Neural cell (in vitro differentiated cells): ENCODE measurements around the gene KRTAP10-9.

Source experiments
- CTCF ChIP-seq: fragments of 450-650 bp; IDR thresholded peaks from 2 replicates; pipeline ENCODE4 v1.5.1; 2014; ENCODE audit warnings: antibody characterized with exemption, mild to moderate bottlenecking, moderate library complexity; ENCODE audit not compliant: poor library complexity, severe bottlenecking
- EP300 ChIP-seq: fragments of 450-650 bp; conservative IDR thresholded peaks from 2 replicates; pipeline ENCODE4 v1.6.1; 2014; ENCODE audit warnings: antibody characterized with exemption, mild to moderate bottlenecking, moderate library complexity; ENCODE audit not compliant: poor library complexity, severe bottlenecking
- EZH2 ChIP-seq: fragments of 200-600, 300-800 bp; shearing (Covaris generic), sonication (generic); IDR thresholded peaks from 2 replicates; pipeline ENCODE4 v1.6.1; 2014; ENCODE audit warnings: antibody characterized with exemption, low read length, borderline replicate concordance, mild to moderate bottlenecking; ENCODE audit not compliant: insufficient read depth, poor library complexity, severe bottlenecking
- MXI1 ChIP-seq: fragments of 450-650 bp; conservative IDR thresholded peaks from 2 replicates; pipeline ENCODE4 v1.6.1; 2014; ENCODE audit warnings: antibody characterized with exemption, mild to moderate bottlenecking; ENCODE audit not compliant: poor library complexity, severe bottlenecking
- POLR2AphosphoS5 ChIP-seq: IDR thresholded peaks from 2 replicates; pipeline ENCODE4 v1.6.1; 2012
- REST ChIP-seq: IDR thresholded peaks from 2 replicates; pipeline ENCODE4 v1.6.1; 2012; ENCODE audit warnings: borderline replicate concordance
- SMC3 ChIP-seq: fragments of 450-650 bp; conservative IDR thresholded peaks from 2 replicates; pipeline ENCODE4 v1.6.1; 2014; ENCODE audit warnings: antibody characterized with exemption, mild to moderate bottlenecking, moderate library complexity; ENCODE audit not compliant: poor library complexity
- TAF1 ChIP-seq: IDR thresholded peaks from 2 replicates; pipeline ENCODE4 v1.6.1; 2012; ENCODE audit warnings: low read depth

GRCh38 chr21:44618504-44618903, 8.4 kb upstream of the KRTAP10-9 start:
- TF ChIP-seq EZH2 (no peak), SMC3 (no peak), MXI1 (no peak), CTCF (no peak), POLR2AphosphoS5 (no peak), REST (no peak), TAF1 (no peak), EP300 (no peak)
